ENCODE measurements around the gene MSANTD7. TPM values are rescaled to one million over a fixed set of nuclear protein-coding genes. Genes with fewer than 3 reads are reported as not detected.

MSANTD7 gene
- total and polyA plus RNA-seq, 9 of the 15 experiments (the other 6 are each of a cell fraction or from before 2014, with no cell fraction given): 5.2 to 27.3 (median 23.6) TPM

DNA sequence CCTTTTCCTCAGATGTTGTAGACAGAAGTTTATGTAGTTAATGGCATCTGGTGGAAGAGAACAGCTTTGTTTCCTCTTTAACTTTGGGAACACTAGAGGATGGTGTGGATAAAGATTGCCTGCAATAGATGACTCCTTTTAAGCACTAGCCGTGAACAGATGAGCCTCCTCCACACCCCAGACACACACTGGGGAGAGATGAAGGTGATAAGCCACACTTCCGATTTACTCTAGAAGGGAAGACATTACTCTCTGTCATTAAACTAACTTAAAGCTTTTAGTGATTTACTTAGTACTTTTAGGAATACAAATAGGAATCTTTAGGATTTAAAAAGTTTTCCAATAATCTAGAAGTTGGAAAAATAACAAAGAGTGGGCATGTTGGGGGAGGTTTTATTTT is 6.8 kb downstream of the MSANTD7 start (continued):
- TF ChIP-seq, protein P1, sequence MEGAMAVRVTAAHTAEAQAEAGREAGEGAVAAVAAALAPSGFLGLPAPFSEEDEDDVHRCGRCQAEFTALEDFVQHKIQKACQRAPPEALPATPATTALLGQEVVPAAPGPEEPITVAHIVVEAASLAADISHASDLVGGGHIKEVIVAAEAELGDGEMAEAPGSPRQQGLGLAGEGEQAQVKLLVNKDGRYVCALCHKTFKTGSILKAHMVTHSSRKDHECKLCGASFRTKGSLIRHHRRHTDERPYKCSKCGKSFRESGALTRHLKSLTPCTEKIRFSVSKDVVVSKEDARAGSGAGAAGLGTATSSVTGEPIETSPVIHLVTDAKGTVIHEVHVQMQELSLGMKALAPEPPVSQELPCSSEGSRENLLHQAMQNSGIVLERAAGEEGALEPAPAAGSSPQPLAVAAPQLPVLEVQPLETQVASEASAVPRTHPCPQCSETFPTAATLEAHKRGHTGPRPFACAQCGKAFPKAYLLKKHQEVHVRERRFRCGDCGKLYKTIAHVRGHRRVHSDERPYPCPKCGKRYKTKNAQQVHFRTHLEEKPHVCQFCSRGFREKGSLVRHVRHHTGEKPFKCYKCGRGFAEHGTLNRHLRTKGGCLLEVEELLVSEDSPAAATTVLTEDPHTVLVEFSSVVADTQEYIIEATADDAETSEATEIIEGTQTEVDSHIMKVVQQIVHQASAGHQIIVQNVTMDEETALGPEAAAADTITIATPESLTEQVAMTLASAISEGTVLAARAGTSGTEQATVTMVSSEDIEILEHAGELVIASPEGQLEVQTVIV (CRISPR knock-in tag; IDR thresholded peaks at IDR 0.05; ENCODE audit: borderline replicate concordance): no peak
- TF ChIP-seq ZFP36 (IDR thresholded peaks at IDR 0.05; ENCODE audit: low read depth, low read length, partially characterized antibody): peak; percentile 37
- TF ChIP-seq ARID1B (IDR thresholded peaks at IDR 0.05): peak; percentile 46; the same call in 1 of the 2 replicates
- peak; percentile 35; the same call in 1 of the 2 replicates for TF ChIP-seq GABPA (tag; conservative IDR thresholded peaks at IDR 0.05; ENCODE audit: low read depth)
- TF ChIP-seq OTX1 (CRISPR knock-in tag; IDR thresholded peaks at IDR 0.05): no peak
- peak; percentile 85 for TF ChIP-seq GATA2 (CRISPR knock-in tag; IDR thresholded peaks at IDR 0.05)
- 0 out of 2 replicates have a peak, but pooled peaks have one; percentile 17 for TF ChIP-seq CTBP1 (IDR thresholded peaks at IDR 0.05; ENCODE audit: borderline replicate concordance)
- no peak for TF ChIP-seq ATF1 (CRISPR knock-in tag; IDR thresholded peaks at IDR 0.05)
- TF ChIP-seq ATF1 (tag; IDR thresholded peaks at IDR 0.05): no peak
- peak; percentile 41; the same call in 1 of the 2 replicates for TF ChIP-seq PKNOX1 (IDR thresholded peaks at IDR 0.05)
- no peak for TF ChIP-seq CUX1 (CRISPR knock-in tag; IDR thresholded peaks at IDR 0.05)
- TF ChIP-seq PPARD (CRISPR knock-in tag; IDR thresholded peaks at IDR 0.05): no peak
- TF ChIP-seq SOX6 (IDR thresholded peaks at IDR 0.05): 0 out of 2 replicates have a peak, but pooled peaks have one; percentile 28
- TF ChIP-seq DPF2 (IDR thresholded peaks at IDR 0.05): peak; percentile 46
- TF ChIP-seq KDM1A (IDR thresholded peaks at IDR 0.05): peak in 1 of 2 experiments; percentile 43; a peak in 2 of 4 replicates
- TF ChIP-seq, protein P2, sequence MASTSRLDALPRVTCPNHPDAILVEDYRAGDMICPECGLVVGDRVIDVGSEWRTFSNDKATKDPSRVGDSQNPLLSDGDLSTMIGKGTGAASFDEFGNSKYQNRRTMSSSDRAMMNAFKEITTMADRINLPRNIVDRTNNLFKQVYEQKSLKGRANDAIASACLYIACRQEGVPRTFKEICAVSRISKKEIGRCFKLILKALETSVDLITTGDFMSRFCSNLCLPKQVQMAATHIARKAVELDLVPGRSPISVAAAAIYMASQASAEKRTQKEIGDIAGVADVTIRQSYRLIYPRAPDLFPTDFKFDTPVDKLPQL (IDR thresholded peaks at IDR 0.05; ENCODE audit: extremely low read depth, insufficient read length): no peak
- TF ChIP-seq TEAD4 (IDR thresholded peaks at IDR 0.05; ENCODE audit: low read length): 0 out of 2 replicates have a peak, but pooled peaks have one; percentile 9
- TF ChIP-seq TEAD4 (CRISPR knock-in tag; IDR thresholded peaks at IDR 0.05; ENCODE audit: borderline replicate concordance): no peak
- peak; percentile 17; the same call in 1 of the 2 replicates for TF ChIP-seq TAL1 (IDR thresholded peaks at IDR 0.05)

Measured in K562 (cell line).